Dedifferentiated amniotic fluid mesenchymal stem cell (primary cell): ENCODE results near the gene ZNRF3.

Experiments used
- DNase-seq: peaks from one replicate; pipeline ENCODE4 v3.0.0-alpha.2; 2016; ENCODE audit errors: extremely low spot score

ZNRF3 gene

GRCh38 chr22:29009148-29009547 is 125.8 kb downstream of the ZNRF3 start:
- DNase-seq = no peak

- no peak for DNase-seq
Observed at GRCh38 chr22:29011240-29012100, 128.1 kb downstream of the ZNRF3 start.

GRCh38 chr22:29012101-29012433 is 128.7 kb downstream of the ZNRF3 start:
- DNase-seq = no peak

GRCh38 chr22:29012952-29013351 is 129.6 kb downstream of the ZNRF3 start:
- no peak for DNase-seq

GRCh38 chr22:29014293-29014692 is 130.9 kb downstream of the ZNRF3 start:
- no peak for DNase-seq

GRCh38 chr22:29014773-29015172 is 131.4 kb downstream of the ZNRF3 start:
- DNase-seq = no peak

- DNase-seq = no peak
Observed at GRCh38 chr22:29016067-29016938, 132.9 kb downstream of the ZNRF3 start.

GRCh38 chr22:29018293-29019189 is 135.2 kb downstream of the ZNRF3 start:
- DNase-seq = no peak

GRCh38 chr22:29022101-29022817 is 138.9 kb downstream of the ZNRF3 start:
- DNase-seq = no peak

- DNase-seq = no peak
Observed at GRCh38 chr22:29023172-29023796, 139.9 kb downstream of the ZNRF3 start.

GRCh38 chr22:29026579-29026978 is 143.2 kb downstream of the ZNRF3 start:
- no peak for DNase-seq

- DNase-seq = no peak
Observed at GRCh38 chr22:29028468-29028867, 145.1 kb downstream of the ZNRF3 start.

GRCh38 chr22:29029202-29030000 is 146.0 kb downstream of the ZNRF3 start:
- DNase-seq = no peak

- DNase-seq = no peak
Observed at GRCh38 chr22:29030016-29030617, 146.7 kb downstream of the ZNRF3 start.

- DNase-seq = no peak
Observed at GRCh38 chr22:29030618-29031226, 147.3 kb downstream of the ZNRF3 start.

GRCh38 chr22:29031227-29032011 is 148.0 kb downstream of the ZNRF3 start:
- peak; percentile 83 for DNase-seq

GRCh38 chr22:29032014-29032475 is 148.7 kb downstream of the ZNRF3 start:
- DNase-seq = no peak

GRCh38 chr22:29032584-29032983 is 149.2 kb downstream of the ZNRF3 start:
- no peak for DNase-seq
